Measurements from ENCODE around the gene RCBTB2.

Gene RCBTB2

GRCh38 chr13:48504606-48505005 is 28.3 kb downstream of the RCBTB2 start:
- Histone ChIP-seq H2BK5ac (ENCODE audit: low read length) (no peak overlapping the region), H2BK120ac (ENCODE audit: low read depth, low read length) (no peak overlapping the region), H2BK15ac (ENCODE audit: low read length) (no peak overlapping the region), H3K4me1 (ENCODE audit: control insufficient read depth in 2 of 2, insufficient read depth in 1 of 2, low read depth in 1 of 2, low read length in 2 of 2) (no peaks in the 10 kb centered on the region), H2AFZ (ENCODE audit: low read length) (no peak overlapping the region), H3K4ac (ENCODE audit: low read length) (no peak overlapping the region), H3K9me3 (replicated peaks in 1 of 2; ENCODE audit: control insufficient read depth in 2 of 2, insufficient read depth in 1 of 2, low read depth in 1 of 2, low read length in 2 of 2) (no peaks in the 10 kb centered on the region), H3K27me3 (ENCODE audit: control insufficient read depth in 3 of 3, insufficient read depth in 3 of 3, low read depth in 1 of 3, low read length in 3 of 3) (no peaks in the 10 kb centered on the region), H3K27ac (replicated peaks; ENCODE audit: low read length) (no peak overlapping the region), H3K23ac (ENCODE audit: low read depth, low read length, poor library complexity) (no peak overlapping the region), H2BK12ac (ENCODE audit: low read length) (no peak overlapping the region), H3K4me3 (ENCODE audit: low read length in 2 of 2) (no peak overlapping the region), H3K79me1 (ENCODE audit: low read depth, low read length) (no peaks in the 10 kb centered on the region), H4K91ac (ENCODE audit: low read depth, low read length, poor library complexity) (no peak overlapping the region), H3K36me3 (replicated peaks in 1 of 2; ENCODE audit: control insufficient read depth in 2 of 2, insufficient read depth in 2 of 2, low read length in 2 of 2) (peaks cover 3 to 21% of the 10 kb centered on the region in 2 donors), H2AK5ac (ENCODE audit: low read depth, low read length) (no peak overlapping the region), H3K4me2 (ENCODE audit: insufficient read depth, low read length, poor library complexity, severe bottlenecking) (no peak overlapping the region), H4K8ac (ENCODE audit: low read depth, low read length) (no peak overlapping the region), H3K9ac (ENCODE audit: low read depth, low read length, poor library complexity) (no peak overlapping the region), H3K14ac (ENCODE audit: low read length) (no peak overlapping the region), H3K18ac (ENCODE audit: low read length) (no peak overlapping the region)
- no peak for DNase-seq (ENCODE audit: low spot score)
- no CpG with 5 or more reads among the region's 8 CpGs for WGBS, 2 donors (ENCODE audit: extremely low coverage in 2 of 2, insufficient read length in 2 of 2, insufficient replicate concordance in 1 of 2)

- Histone ChIP-seq H3K18ac (ENCODE audit: low read length) (no peak overlapping the region), H3K9ac (ENCODE audit: low read depth, low read length, poor library complexity) (no peak overlapping the region), H3K14ac (ENCODE audit: low read length) (no peak overlapping the region), H4K91ac (ENCODE audit: low read depth, low read length, poor library complexity) (no peak overlapping the region), H3K4me3 (ENCODE audit: low read length in 2 of 2) (no peak overlapping the region), H2BK120ac (ENCODE audit: low read depth, low read length) (no peak overlapping the region), H3K9me3 (replicated peaks in 1 of 2; ENCODE audit: control insufficient read depth in 2 of 2, insufficient read depth in 1 of 2, low read depth in 1 of 2, low read length in 2 of 2) (no peaks in the 10 kb centered on the region), H2BK5ac (ENCODE audit: low read length) (no peak overlapping the region), H3K36me3 (replicated peaks in 1 of 2; ENCODE audit: control insufficient read depth in 2 of 2, insufficient read depth in 2 of 2, low read length in 2 of 2) (peaks cover 1 to 23% of the 10 kb centered on the region in 2 donors), H3K27ac (replicated peaks; ENCODE audit: low read length) (no peak overlapping the region), H3K27me3 (ENCODE audit: control insufficient read depth in 3 of 3, insufficient read depth in 3 of 3, low read depth in 1 of 3, low read length in 3 of 3) (no peaks in the 10 kb centered on the region), H4K8ac (ENCODE audit: low read depth, low read length) (no peak overlapping the region), H3K79me1 (ENCODE audit: low read depth, low read length) (no peaks in the 10 kb centered on the region), H3K4me1 (ENCODE audit: control insufficient read depth in 2 of 2, insufficient read depth in 1 of 2, low read depth in 1 of 2, low read length in 2 of 2) (no peaks in the 10 kb centered on the region), H3K4me2 (ENCODE audit: insufficient read depth, low read length, poor library complexity, severe bottlenecking) (no peak overlapping the region), H2AK5ac (ENCODE audit: low read depth, low read length) (no peak overlapping the region), H3K23ac (ENCODE audit: low read depth, low read length, poor library complexity) (no peak overlapping the region), H2BK15ac (ENCODE audit: low read length) (no peak overlapping the region), H3K4ac (ENCODE audit: low read length) (no peak overlapping the region), H2BK12ac (ENCODE audit: low read length) (no peak overlapping the region), H2AFZ (ENCODE audit: low read length) (no peak overlapping the region)
- DNase-seq (ENCODE audit: low spot score), result no peak
- WGBS, 2 donors (ENCODE audit: extremely low coverage in 2 of 2, insufficient read length in 2 of 2, insufficient replicate concordance in 1 of 2), result no CpG with 5 or more reads among the region's 19 CpGs
Observed at GRCh38 chr13:48502601-48503319, 30.1 kb downstream of the RCBTB2 start.

- peaks cover 0 to 2% of the 10 kb centered on the region in 2 donors for H3K4me1 ChIP-seq (ENCODE audit: control insufficient read depth in 2 of 2, insufficient read depth in 1 of 2, low read depth in 1 of 2, low read length in 2 of 2)
- H2AFZ ChIP-seq (ENCODE audit: low read length), result no peak overlapping the region
- no peaks in the 10 kb centered on the region for H3K9me3 ChIP-seq (replicated peaks in 1 of 2; ENCODE audit: control insufficient read depth in 2 of 2, insufficient read depth in 1 of 2, low read depth in 1 of 2, low read length in 2 of 2)
- H2BK15ac ChIP-seq (ENCODE audit: low read length), result no peak overlapping the region
- DNase-seq (ENCODE audit: low spot score), result no peak
- H3K14ac ChIP-seq (ENCODE audit: low read length), result no peak overlapping the region
- no peak overlapping the region for H2AK5ac ChIP-seq (ENCODE audit: low read depth, low read length)
- no peaks in the 10 kb centered on the region for H3K27me3 ChIP-seq (ENCODE audit: control insufficient read depth in 3 of 3, insufficient read depth in 3 of 3, low read depth in 1 of 3, low read length in 3 of 3)
- no peak overlapping the region for H3K9ac ChIP-seq (ENCODE audit: low read depth, low read length, poor library complexity)
- H3K18ac ChIP-seq (ENCODE audit: low read length), result no peak overlapping the region
- no peak overlapping the region for H2BK12ac ChIP-seq (ENCODE audit: low read length)
- no peak overlapping the region for H3K23ac ChIP-seq (ENCODE audit: low read depth, low read length, poor library complexity)
- no peak overlapping the region for H3K4ac ChIP-seq (ENCODE audit: low read length)
- no peak overlapping the region for H2BK5ac ChIP-seq (ENCODE audit: low read length)
- H4K91ac ChIP-seq (ENCODE audit: low read depth, low read length, poor library complexity), result no peak overlapping the region
- H3K4me3 ChIP-seq (ENCODE audit: low read length in 2 of 2), result no peak overlapping the region
- H2BK120ac ChIP-seq (ENCODE audit: low read depth, low read length), result no peak overlapping the region
- no peaks in the 10 kb centered on the region for H3K79me1 ChIP-seq (ENCODE audit: low read depth, low read length)
- no peak overlapping the region for H4K8ac ChIP-seq (ENCODE audit: low read depth, low read length)
- no peak overlapping the region for H3K4me2 ChIP-seq (ENCODE audit: insufficient read depth, low read length, poor library complexity, severe bottlenecking)
- no CpG with 5 or more reads among the region's 2 CpGs for WGBS, 2 donors (ENCODE audit: extremely low coverage in 2 of 2, insufficient read length in 2 of 2, insufficient replicate concordance in 1 of 2)
- H3K36me3 ChIP-seq (replicated peaks in 1 of 2; ENCODE audit: control insufficient read depth in 2 of 2, insufficient read depth in 2 of 2, low read length in 2 of 2), result peaks cover 1 to 23% of the 10 kb centered on the region in 2 donors
- no peak overlapping the region for H3K27ac ChIP-seq (replicated peaks; ENCODE audit: low read length)
Observed at GRCh38 chr13:48501705-48502104, 31.2 kb downstream of the RCBTB2 start.

- H3K18ac ChIP-seq (ENCODE audit: low read length), result no peak overlapping the region
- no peak overlapping the region for H2AK5ac ChIP-seq (ENCODE audit: low read depth, low read length)
- no peak overlapping the region for H3K14ac ChIP-seq (ENCODE audit: low read length)
- H3K27ac ChIP-seq (replicated peaks; ENCODE audit: low read length), result no peak overlapping the region
- no peaks in the 10 kb centered on the region for H3K9me3 ChIP-seq (replicated peaks in 1 of 2; ENCODE audit: control insufficient read depth in 2 of 2, insufficient read depth in 1 of 2, low read depth in 1 of 2, low read length in 2 of 2)
- no peak for DNase-seq (ENCODE audit: low spot score)
- H3K36me3 ChIP-seq (replicated peaks in 1 of 2; ENCODE audit: control insufficient read depth in 2 of 2, insufficient read depth in 2 of 2, low read length in 2 of 2), result peaks cover 5 to 29% of the 10 kb centered on the region in 2 donors
- no peak overlapping the region for H3K4me2 ChIP-seq (ENCODE audit: insufficient read depth, low read length, poor library complexity, severe bottlenecking)
- H2BK15ac ChIP-seq (ENCODE audit: low read length), result no peak overlapping the region
- WGBS, 2 donors (ENCODE audit: extremely low coverage in 2 of 2, insufficient read length in 2 of 2, insufficient replicate concordance in 1 of 2), result no CpG with 5 or more reads among the region's 4 CpGs
- H2AFZ ChIP-seq (ENCODE audit: low read length), result no peak overlapping the region
- H3K4me3 ChIP-seq (ENCODE audit: low read length in 2 of 2), result no peak overlapping the region
- H2BK5ac ChIP-seq (ENCODE audit: low read length), result no peak overlapping the region
- H3K4me1 ChIP-seq (ENCODE audit: control insufficient read depth in 2 of 2, insufficient read depth in 1 of 2, low read depth in 1 of 2, low read length in 2 of 2), result peaks cover 0 to 2% of the 10 kb centered on the region in 2 donors
- H4K91ac ChIP-seq (ENCODE audit: low read depth, low read length, poor library complexity), result no peak overlapping the region
- no peak overlapping the region for H2BK12ac ChIP-seq (ENCODE audit: low read length)
- H3K27me3 ChIP-seq (ENCODE audit: control insufficient read depth in 3 of 3, insufficient read depth in 3 of 3, low read depth in 1 of 3, low read length in 3 of 3), result no peaks in the 10 kb centered on the region
- H4K8ac ChIP-seq (ENCODE audit: low read depth, low read length), result no peak overlapping the region
- no peak overlapping the region for H3K23ac ChIP-seq (ENCODE audit: low read depth, low read length, poor library complexity)
- H2BK120ac ChIP-seq (ENCODE audit: low read depth, low read length), result no peak overlapping the region
- H3K9ac ChIP-seq (ENCODE audit: low read depth, low read length, poor library complexity), result no peak overlapping the region
- no peaks in the 10 kb centered on the region for H3K79me1 ChIP-seq (ENCODE audit: low read depth, low read length)
- no peak overlapping the region for H3K4ac ChIP-seq (ENCODE audit: low read length)
Observed at GRCh38 chr13:48500652-48501197, 32.2 kb downstream of the RCBTB2 start.

Measured in neuronal stem cell (in vitro differentiated cells).